ENCODE data around the gene CHCHD5. TPM values are rescaled to one million over a fixed set of nuclear protein-coding genes. Genes with fewer than 3 reads are reported as not detected.

CHCHD5 gene
- total RNA-seq, 1 experiment from 2014 or later = 33.2 TPM

GRCh38 chr2:112630268-112630667 is 45.9 kb downstream of the CHCHD5 start (continued):
- TF ChIP-seq GRHL2 (CRISPR knock-in tag; IDR thresholded peaks at IDR 0.05; ENCODE audit: insufficient replicate concordance, severe bottlenecking) = no peak
- no peak for TF ChIP-seq KAT7 (CRISPR knock-in tag; IDR thresholded peaks at IDR 0.05; ENCODE audit: borderline replicate concordance)
- TF ChIP-seq, protein P1, sequence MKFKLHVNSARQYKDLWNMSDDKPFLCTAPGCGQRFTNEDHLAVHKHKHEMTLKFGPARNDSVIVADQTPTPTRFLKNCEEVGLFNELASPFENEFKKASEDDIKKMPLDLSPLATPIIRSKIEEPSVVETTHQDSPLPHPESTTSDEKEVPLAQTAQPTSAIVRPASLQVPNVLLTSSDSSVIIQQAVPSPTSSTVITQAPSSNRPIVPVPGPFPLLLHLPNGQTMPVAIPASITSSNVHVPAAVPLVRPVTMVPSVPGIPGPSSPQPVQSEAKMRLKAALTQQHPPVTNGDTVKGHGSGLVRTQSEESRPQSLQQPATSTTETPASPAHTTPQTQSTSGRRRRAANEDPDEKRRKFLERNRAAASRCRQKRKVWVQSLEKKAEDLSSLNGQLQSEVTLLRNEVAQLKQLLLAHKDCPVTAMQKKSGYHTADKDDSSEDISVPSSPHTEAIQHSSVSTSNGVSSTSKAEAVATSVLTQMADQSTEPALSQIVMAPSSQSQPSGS (CRISPR knock-in tag; IDR thresholded peaks at IDR 0.05; ENCODE audit: borderline replicate concordance, low read depth) = no peak
- no peak for TF ChIP-seq CTCF (IDR thresholded peaks at IDR 0.05)
- TF ChIP-seq FOXK1 (CRISPR knock-in tag; IDR thresholded peaks at IDR 0.05) = no peak

DNA sequence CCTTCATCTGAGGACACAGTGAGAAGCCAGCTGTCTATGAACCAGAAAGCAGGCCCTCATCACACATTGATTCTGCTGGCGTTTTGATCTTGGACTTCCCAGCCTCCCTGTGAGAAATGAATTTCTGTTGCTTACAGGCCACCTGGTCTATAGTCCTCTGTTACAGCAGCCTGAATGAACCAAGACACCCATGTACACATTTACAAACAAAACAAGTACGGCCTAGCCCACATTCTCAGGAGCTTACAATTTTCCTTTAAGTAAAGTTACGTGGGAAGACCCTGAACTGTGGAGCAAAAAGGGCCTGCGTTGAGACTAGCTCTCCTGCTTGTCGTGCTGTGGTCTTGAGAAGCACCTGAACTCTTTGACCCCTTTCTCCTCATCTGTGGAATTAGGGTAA is 49.3 kb downstream of the CHCHD5 start:
- Mint-ChIP-seq H3K27ac (no peak overlapping the region), H3K4me1 (peaks cover 26% of the 10 kb centered on the region), H3K27me3 (ENCODE audit: low read depth) (no peaks in the 10 kb centered on the region; the same call in 1 of the 2 replicates), H3K9me3 (no peaks in the 10 kb centered on the region), H3K36me3 (no peaks in the 10 kb centered on the region), H3K4me3 (no peak overlapping the region)
- no peak for ATAC-seq
- no peak for DNase-seq (ENCODE audit: low spot score)
- ChIA-PET POLR2A (no interaction called here), CTCF (interaction anchor here (1.3 to 9.5 kb wide), 5 partner anchors 12 to 308 kb away, joined by 3 to 143 read pairs (median 8); partner anchors contain the start of gene SLC20A1)
- TF ChIP-seq ZNF281 (CRISPR knock-in tag; IDR thresholded peaks at IDR 0.05) = no peak
- no peak for TF ChIP-seq FOXP1 (CRISPR knock-in tag; IDR thresholded peaks at IDR 0.05; ENCODE audit: borderline replicate concordance)
- TF ChIP-seq, protein P2, sequence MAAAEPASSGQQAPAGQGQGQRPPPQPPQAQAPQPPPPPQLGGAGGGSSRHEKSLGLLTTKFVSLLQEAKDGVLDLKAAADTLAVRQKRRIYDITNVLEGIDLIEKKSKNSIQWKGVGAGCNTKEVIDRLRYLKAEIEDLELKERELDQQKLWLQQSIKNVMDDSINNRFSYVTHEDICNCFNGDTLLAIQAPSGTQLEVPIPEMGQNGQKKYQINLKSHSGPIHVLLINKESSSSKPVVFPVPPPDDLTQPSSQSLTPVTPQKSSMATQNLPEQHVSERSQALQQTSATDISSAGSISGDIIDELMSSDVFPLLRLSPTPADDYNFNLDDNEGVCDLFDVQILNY (CRISPR knock-in tag; IDR thresholded peaks at IDR 0.05) = no peak
- TF ChIP-seq, protein P3, sequence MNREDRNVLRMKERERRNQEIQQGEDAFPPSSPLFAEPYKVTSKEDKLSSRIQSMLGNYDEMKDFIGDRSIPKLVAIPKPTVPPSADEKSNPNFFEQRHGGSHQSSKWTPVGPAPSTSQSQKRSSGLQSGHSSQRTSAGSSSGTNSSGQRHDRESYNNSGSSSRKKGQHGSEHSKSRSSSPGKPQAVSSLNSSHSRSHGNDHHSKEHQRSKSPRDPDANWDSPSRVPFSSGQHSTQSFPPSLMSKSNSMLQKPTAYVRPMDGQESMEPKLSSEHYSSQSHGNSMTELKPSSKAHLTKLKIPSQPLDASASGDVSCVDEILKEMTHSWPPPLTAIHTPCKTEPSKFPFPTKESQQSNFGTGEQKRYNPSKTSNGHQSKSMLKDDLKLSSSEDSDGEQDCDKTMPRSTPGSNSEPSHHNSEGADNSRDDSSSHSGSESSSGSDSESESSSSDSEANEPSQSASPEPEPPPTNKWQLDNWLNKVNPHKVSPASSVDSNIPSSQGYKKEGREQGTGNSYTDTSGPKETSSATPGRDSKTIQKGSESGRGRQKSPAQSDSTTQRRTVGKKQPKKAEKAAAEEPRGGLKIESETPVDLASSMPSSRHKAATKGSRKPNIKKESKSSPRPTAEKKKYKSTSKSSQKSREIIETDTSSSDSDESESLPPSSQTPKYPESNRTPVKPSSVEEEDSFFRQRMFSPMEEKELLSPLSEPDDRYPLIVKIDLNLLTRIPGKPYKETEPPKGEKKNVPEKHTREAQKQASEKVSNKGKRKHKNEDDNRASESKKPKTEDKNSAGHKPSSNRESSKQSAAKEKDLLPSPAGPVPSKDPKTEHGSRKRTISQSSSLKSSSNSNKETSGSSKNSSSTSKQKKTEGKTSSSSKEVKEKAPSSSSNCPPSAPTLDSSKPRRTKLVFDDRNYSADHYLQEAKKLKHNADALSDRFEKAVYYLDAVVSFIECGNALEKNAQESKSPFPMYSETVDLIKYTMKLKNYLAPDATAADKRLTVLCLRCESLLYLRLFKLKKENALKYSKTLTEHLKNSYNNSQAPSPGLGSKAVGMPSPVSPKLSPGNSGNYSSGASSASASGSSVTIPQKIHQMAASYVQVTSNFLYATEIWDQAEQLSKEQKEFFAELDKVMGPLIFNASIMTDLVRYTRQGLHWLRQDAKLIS (CRISPR knock-in tag; IDR thresholded peaks at IDR 0.05; ENCODE audit: borderline replicate concordance) = no peak
- TF ChIP-seq ETV6 (CRISPR knock-in tag; IDR thresholded peaks at IDR 0.05) = no peak
- no peak for TF ChIP-seq CDX4 (CRISPR knock-in tag; IDR thresholded peaks at IDR 0.05; ENCODE audit: borderline replicate concordance)
- no peak for TF ChIP-seq CBFB (CRISPR knock-in tag; IDR thresholded peaks at IDR 0.05; ENCODE audit: low read depth)
- TF ChIP-seq MXD4 (CRISPR knock-in tag; IDR thresholded peaks at IDR 0.05; ENCODE audit: borderline replicate concordance) = no peak
- TF ChIP-seq, protein P1 (CRISPR knock-in tag; IDR thresholded peaks at IDR 0.05; ENCODE audit: borderline replicate concordance, low read depth) = no peak
- no peak for TF ChIP-seq SMAD4 (CRISPR knock-in tag; IDR thresholded peaks at IDR 0.05)
- no peak for TF ChIP-seq CTCF (IDR thresholded peaks at IDR 0.05)
- no peak for TF ChIP-seq FOXP4 (CRISPR knock-in tag; IDR thresholded peaks at IDR 0.05)

Measured in WTC11 (cell line).